ENCODE results near the gene FOXE3. TPM values are rescaled to one million over a fixed set of nuclear protein-coding genes. Genes with fewer than 3 reads are reported as not detected.

FOXE3 gene
- total and polyA plus RNA-seq, 2 of the 4 experiments (the other 2 are of a cell fraction), result 0.12 TPM; not detected in 1

DNA sequence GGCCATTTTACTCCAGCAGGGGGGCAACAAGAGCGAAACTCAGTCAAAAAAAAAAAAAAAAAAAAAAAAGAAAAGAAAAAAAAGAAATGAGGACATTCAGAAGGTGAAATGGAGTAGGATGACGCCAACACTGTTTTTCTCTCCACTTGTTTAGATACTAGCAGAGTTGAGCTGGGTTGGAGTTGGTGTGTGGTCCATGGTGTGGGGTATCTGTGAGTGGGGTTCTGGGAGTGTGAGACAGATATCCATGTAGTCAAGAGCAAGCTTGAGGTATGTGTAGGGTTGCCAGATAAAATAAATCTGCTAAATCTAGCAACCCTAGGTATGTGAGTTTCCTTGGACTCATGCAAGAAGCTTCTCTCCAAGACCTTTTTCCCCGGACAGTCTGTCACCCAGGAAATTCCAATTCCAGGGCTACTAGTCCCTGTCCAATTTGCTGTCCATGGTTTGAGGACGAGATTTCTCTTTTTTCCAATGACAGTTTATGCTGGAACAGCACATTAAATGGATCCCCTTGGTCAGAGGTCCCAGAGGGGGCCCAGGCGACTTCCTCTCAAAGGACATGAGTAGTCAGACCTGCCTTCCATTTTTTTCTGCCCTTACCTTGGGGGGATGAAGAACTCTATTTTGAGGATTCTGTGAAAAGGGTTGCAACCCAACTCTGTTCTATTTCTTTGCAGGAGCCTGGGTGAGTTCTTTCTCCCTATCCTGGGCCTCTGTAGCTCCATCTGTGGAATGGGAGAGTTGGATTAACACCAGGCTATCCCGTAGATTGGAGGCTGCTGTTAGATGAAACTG, 19.6 kb downstream of the FOXE3 start:
- WGBS, 2 experiments (ENCODE audit: extremely low coverage in 2 of 2, insufficient read length in 1 of 2), result 80% methylated on average over 1 of the region's 6 CpGs; no CpG with 5 or more reads in 1 of the 2 experiments
- H2AFZ ChIP-seq (replicated peaks; ENCODE audit: low read length, poor library complexity), result no peak overlapping the region
- in situ Hi-C loops (cut with MboI; ENCODE audit: low sequenced_read_pairs) (no loop called here), dilution Hi-C loops (cut with HindIII; ENCODE audit: low sequenced_read_pairs, unreplicated experiment) (no loop called here), intact Hi-C loops (cut with micrococcal nuclease) (loop anchor here (1.0 to 10.0 kb wide), 3 partner anchors 47 to 275 kb away; partner anchors contain the start of gene CMPK1)
- H3K36me3 ChIP-seq (ENCODE audit: control insufficient read depth, insufficient read depth, low read length), result no peaks in the 10 kb centered on the region
- BruUV-seq (replicated peaks), result no TSS peak
- no peak for TF ChIP-seq CEBPB (IDR thresholded peaks at IDR 0.05; ENCODE audit: low read depth, low read length)
- TF ChIP-seq RAD21 (IDR thresholded peaks at IDR 0.05; ENCODE audit: low read length), result no peak
- ATAC-seq (ENCODE audit: low read depth) (no peak), DNase-seq (no peak)
- H3K23ac ChIP-seq (ENCODE audit: low read depth, low read length), result 0 out of 2 replicates have a peak overlapping the region, but pooled peaks have one; percentile 3
- no peak overlapping the region for H3K18ac ChIP-seq (ENCODE audit: low read depth, low read length)
- no peak overlapping the region for H3K9ac ChIP-seq (ENCODE audit: low read depth, low read length)
- H3K27me3 ChIP-seq (ENCODE audit: control insufficient read depth, insufficient read depth, low read length), result peaks cover 26% of the 10 kb centered on the region
- no peak overlapping the region for H3K14ac ChIP-seq (replicated peaks; ENCODE audit: low read depth, low read length)
- no peak overlapping the region for H3K27ac ChIP-seq (ENCODE audit: insufficient read depth, low read length)
- H4K20me1 ChIP-seq (ENCODE audit: insufficient read depth, low read length), result peaks cover 4% of the 10 kb centered on the region; the same call in 1 of the 2 replicates
- peaks cover 7 to 26% of the 10 kb centered on the region in 2 experiments; a peak in 3 of 4 replicates for H3K79me1 ChIP-seq (ENCODE audit: low read depth in 1 of 2, low read length in 2 of 2)
- peaks cover 12% of the 10 kb centered on the region for H3K4me1 ChIP-seq (ENCODE audit: control insufficient read depth, insufficient read depth, low read length)
- H2AK5ac ChIP-seq (ENCODE audit: low read depth, low read length), result 0 out of 2 replicates have a peak overlapping the region, but pooled peaks have one; percentile 20
- H3K4me2 ChIP-seq (ENCODE audit: low read depth, low read length), result no peak overlapping the region
- no peak overlapping the region for H4K8ac ChIP-seq (ENCODE audit: low read depth in 2 of 2, low read length in 2 of 2)
- ChIA-PET CTCF (interaction anchor here (0.6 to 3.0 kb wide), 13 partner anchors 11 to 322 kb away, joined by 3 to 32 read pairs (median 4); no protein-coding TSS in a partner anchor), POLR2A (ENCODE audit: unreplicated experiment) (no interaction called here)
- no peak overlapping the region for H2BK15ac ChIP-seq (ENCODE audit: low read depth, low read length)
- no peak overlapping the region for H4K91ac ChIP-seq (ENCODE audit: insufficient read depth, low read depth, low read length)
- H2BK120ac ChIP-seq (ENCODE audit: low read depth, low read length), result no peak overlapping the region
- H4K5ac ChIP-seq (ENCODE audit: low read depth, low read length), result no peak overlapping the region
- H3K4me3 ChIP-seq (ENCODE audit: insufficient read depth, low read depth, low read length), result no peak overlapping the region
- H3K9me3 ChIP-seq (ENCODE audit: control insufficient read depth, insufficient read depth, low read length), result no peaks in the 10 kb centered on the region
- H3K9me1 ChIP-seq (ENCODE audit: insufficient read depth, low read length), result peaks cover 7% of the 10 kb centered on the region
- H2BK20ac ChIP-seq (ENCODE audit: low read depth, low read length), result no peak overlapping the region
- H2AK9ac ChIP-seq (replicated peaks; ENCODE audit: low read depth, low read length, poor library complexity), result no peak overlapping the region
- no peak overlapping the region for H2BK5ac ChIP-seq (ENCODE audit: low read depth, low read length, poor library complexity, severe bottlenecking)
- H3K56ac ChIP-seq (ENCODE audit: extremely low read depth, insufficient read depth, low read length), result no peak overlapping the region
- no peak overlapping the region for H3K4ac ChIP-seq (ENCODE audit: low read depth, low read length)
